ENCODE measurements around the gene PROCA1. TPM values are rescaled to one million over a fixed set of nuclear protein-coding genes. Genes with fewer than 3 reads are reported as not detected.

PROCA1 gene
- total and polyA plus RNA-seq, 9 of the 15 experiments (the other 6 are each of a cell fraction or from before 2014, with no cell fraction given): 0.78 to 16.2 (median 5.6) TPM

- TF ChIP-seq IRF9 (tag; IDR thresholded peaks at IDR 0.05): no peak
- TF ChIP-seq CBX5 (IDR thresholded peaks at IDR 0.05; ENCODE audit: borderline replicate concordance, low read depth): no peak
- peak; percentile 67; the same call in 1 of the 2 replicates for TF ChIP-seq FOXO4 (CRISPR knock-in tag; IDR thresholded peaks at IDR 0.05)
- peak; percentile 68; the same call in 1 of the 2 replicates for TF ChIP-seq MYNN (IDR thresholded peaks at IDR 0.05)
- no peak for TF ChIP-seq MYNN (CRISPR knock-in tag; IDR thresholded peaks at IDR 0.05)
- no peak for TF ChIP-seq NFE2L1 (tag; IDR thresholded peaks at IDR 0.05; ENCODE audit: borderline replicate concordance, low read depth)
- TF ChIP-seq AFF4 (CRISPR knock-in tag; IDR thresholded peaks at IDR 0.05): no peak
- TF ChIP-seq NR2F6 (CRISPR knock-in tag; IDR thresholded peaks at IDR 0.05): no peak
- no peak for TF ChIP-seq TARDBP (IDR thresholded peaks at IDR 0.05)
- no peak for TF ChIP-seq KDM4B (IDR thresholded peaks at IDR 0.05; ENCODE audit: borderline replicate concordance in 2 of 2, low read depth in 1 of 2)
- TF ChIP-seq ZKSCAN1 (IDR thresholded peaks at IDR 0.05; ENCODE audit: low read depth, low read length): no peak
- peak; percentile 94; the same call in 1 of the 2 replicates for TF ChIP-seq POLR2AphosphoS2 (IDR thresholded peaks at IDR 0.05; ENCODE audit: low read length)
- TF ChIP-seq CCAR2 (IDR thresholded peaks at IDR 0.05; ENCODE audit: low read depth, low read length): no peak
- no peak for TF ChIP-seq CLOCK (CRISPR knock-in tag; IDR thresholded peaks at IDR 0.05; ENCODE audit: borderline replicate concordance)
- TF ChIP-seq TAL1 (IDR thresholded peaks at IDR 0.05): no peak
- TF ChIP-seq STAG1 (CRISPR knock-in tag; IDR thresholded peaks at IDR 0.05; ENCODE audit: borderline replicate concordance): no peak
- TF ChIP-seq E4F1 (CRISPR knock-in tag; IDR thresholded peaks at IDR 0.05; ENCODE audit: borderline replicate concordance): no peak
These were observed 12.9 kb upstream of the PROCA1 start (continued) for GRCh38 chr17:28724500-28725165.
